OCI-LY1 (cell line): Measurements from ENCODE around the gene DDX28.

Source experiments
- H2AFZ ChIP-seq: fragments of 200-600 bp; sonication (generic), shearing (Covaris generic); 2 replicates; pipeline ENCODE4 v1.6.0; 2014; ENCODE audit warnings: antibody characterized with exemption, mild to moderate bottlenecking, low read length
- H3F3A ChIP-seq: fragments of 200-600 bp; sonication (generic), shearing (Covaris generic); 2 replicates; pipeline ENCODE4 v1.6.0; 2014; ENCODE audit warnings: mild to moderate bottlenecking, antibody characterized with exemption, low read length, moderate library complexity; ENCODE audit not compliant: insufficient read depth
- H3K27ac ChIP-seq: fragments of 200-600 bp; sonication (generic); 2 replicates; pipeline ENCODE4 v1.5.1; 2014; ENCODE audit warnings: low read length, mixed run types, mild to moderate bottlenecking, low read depth; ENCODE audit not compliant: poor library complexity, severe bottlenecking
- H3K27me3 ChIP-seq: fragments of 200-600 bp; sonication (generic); 2 replicates; pipeline ENCODE4 v1.6.0; 2014; ENCODE audit warnings: antibody characterized with exemption, mild to moderate bottlenecking, low read length, moderate library complexity; ENCODE audit not compliant: insufficient read depth
- H3K36me3 ChIP-seq: fragments of 200-600 bp; sonication (generic); 2 replicates; pipeline ENCODE4 v1.6.1; 2014; ENCODE audit warnings: mild to moderate bottlenecking, antibody characterized with exemption, low read length, moderate library complexity, mixed read lengths; ENCODE audit not compliant: insufficient read depth
- H3K4me1 ChIP-seq: fragments of 200-600 bp; sonication (generic); 2 replicates; pipeline ENCODE4 v1.5.1; 2014; ENCODE audit warnings: mild to moderate bottlenecking, low read length, moderate library complexity; ENCODE audit not compliant: insufficient read depth, severe bottlenecking
- H3K4me2 ChIP-seq: fragments of 200-600 bp; sonication (generic), shearing (Covaris generic); 2 replicates; pipeline ENCODE4 v1.6.1; 2014; ENCODE audit warnings: low read length
- H3K4me3 ChIP-seq: fragments of 200-600 bp; sonication (generic); 2 replicates; pipeline ENCODE4 v1.5.1; 2014; ENCODE audit warnings: low read length, low read depth, mild to moderate bottlenecking, mixed read lengths; ENCODE audit not compliant: poor library complexity, severe bottlenecking
- H3K79me2 ChIP-seq: fragments of 200-600 bp; shearing (Covaris generic); 2 replicates; pipeline ENCODE4 v1.6.1; 2016; ENCODE audit warnings: mixed run types, low read length, mixed read lengths; ENCODE audit not compliant: insufficient read depth
- H3K9ac ChIP-seq: fragments of 200-600 bp; sonication (generic), shearing (Covaris generic); 2 replicates; pipeline ENCODE4 v1.6.1; 2014; ENCODE audit warnings: mild to moderate bottlenecking, low read length, mixed read lengths
- H3K9me2 ChIP-seq: fragments of 200-600 bp; sonication (generic), shearing (Covaris generic); 2 replicates; pipeline ENCODE4 v1.6.1; 2014; ENCODE audit warnings: low read depth, mild to moderate bottlenecking, low read length, mixed read lengths
- H3K9me3 ChIP-seq: fragments of 200-600 bp; shearing (Covaris generic); 2 replicates; pipeline ENCODE4 v1.6.1; 2014; ENCODE audit warnings: low read length, mixed read lengths
- H4K20me1 ChIP-seq: fragments of 200-600 bp; sonication (generic), shearing (Covaris generic); 2 replicates; pipeline ENCODE4 v1.6.0; 2016; ENCODE audit warnings: mild to moderate bottlenecking, low read length; ENCODE audit not compliant: insufficient read depth
- EZH2 ChIP-seq: fragments of 200-600 bp; sonication (generic), shearing (Covaris generic); IDR thresholded peaks from 2 replicates; pipeline ENCODE4 v1.8.0; 2017; ENCODE audit warnings: borderline replicate concordance, mixed run types, mild to moderate bottlenecking, antibody characterized with exemption, low read length, moderate library complexity, mixed read lengths
- TF ChIP-seq, protein P1 (sequence below): fragments of 200-600 bp; sonication (generic), shearing (Covaris generic); IDR thresholded peaks from 2 replicates; pipeline ENCODE4 v1.5.1; 2017; ENCODE audit warnings: mild to moderate bottlenecking, antibody characterized with exemption, low read length, moderate library complexity, mixed read lengths

Gene DDX28

DNA sequence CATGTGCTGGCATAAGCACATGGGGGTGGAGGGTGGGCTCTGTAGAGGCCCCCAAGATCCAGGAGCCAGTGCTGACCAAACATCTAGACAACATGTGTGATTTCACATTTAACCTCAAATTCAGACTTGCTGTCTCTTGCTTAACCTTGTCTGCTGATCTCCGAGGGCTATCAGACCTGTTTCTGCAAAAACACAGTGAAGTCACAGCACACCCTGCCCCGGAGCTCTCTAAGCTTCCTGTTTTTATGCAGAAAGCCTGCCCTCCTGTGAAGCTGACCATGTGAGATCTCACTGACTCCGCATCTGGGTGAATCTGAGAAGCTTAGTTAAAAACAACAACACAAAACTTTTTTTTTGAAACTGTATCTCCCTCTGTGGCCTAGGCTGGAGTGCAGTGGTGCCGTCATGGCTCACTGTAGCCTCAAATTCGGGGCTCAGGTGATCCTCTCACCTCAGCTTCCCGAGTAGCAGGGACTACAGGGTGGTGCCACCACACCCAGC is 17.2 kb downstream of the DDX28 start:
- TF ChIP-seq, protein P1, sequence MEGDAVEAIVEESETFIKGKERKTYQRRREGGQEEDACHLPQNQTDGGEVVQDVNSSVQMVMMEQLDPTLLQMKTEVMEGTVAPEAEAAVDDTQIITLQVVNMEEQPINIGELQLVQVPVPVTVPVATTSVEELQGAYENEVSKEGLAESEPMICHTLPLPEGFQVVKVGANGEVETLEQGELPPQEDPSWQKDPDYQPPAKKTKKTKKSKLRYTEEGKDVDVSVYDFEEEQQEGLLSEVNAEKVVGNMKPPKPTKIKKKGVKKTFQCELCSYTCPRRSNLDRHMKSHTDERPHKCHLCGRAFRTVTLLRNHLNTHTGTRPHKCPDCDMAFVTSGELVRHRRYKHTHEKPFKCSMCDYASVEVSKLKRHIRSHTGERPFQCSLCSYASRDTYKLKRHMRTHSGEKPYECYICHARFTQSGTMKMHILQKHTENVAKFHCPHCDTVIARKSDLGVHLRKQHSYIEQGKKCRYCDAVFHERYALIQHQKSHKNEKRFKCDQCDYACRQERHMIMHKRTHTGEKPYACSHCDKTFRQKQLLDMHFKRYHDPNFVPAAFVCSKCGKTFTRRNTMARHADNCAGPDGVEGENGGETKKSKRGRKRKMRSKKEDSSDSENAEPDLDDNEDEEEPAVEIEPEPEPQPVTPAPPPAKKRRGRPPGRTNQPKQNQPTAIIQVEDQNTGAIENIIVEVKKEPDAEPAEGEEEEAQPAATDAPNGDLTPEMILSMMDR, result no peak
- no peak for TF ChIP-seq EZH2
- Histone ChIP-seq H3K4me1 (peaks cover 16% of the 10 kb centered on the region), H3F3A (no peaks in the 10 kb centered on the region), H3K79me2 (no peaks in the 10 kb centered on the region), H2AFZ (peak overlapping the region; percentile 72), H3K4me3 (no peak overlapping the region), H4K20me1 (no peaks in the 10 kb centered on the region), H3K9ac (peak overlapping the region; percentile 39; the same call in 1 of the 2 replicates), H3K9me2 (no peaks in the 10 kb centered on the region), H3K27me3 (no peaks in the 10 kb centered on the region), H3K9me3 (no peaks in the 10 kb centered on the region), H3K4me2 (peak overlapping the region; percentile 31; the same call in 1 of the 2 replicates), H3K27ac (peak overlapping the region; percentile 82), H3K36me3 (no peaks in the 10 kb centered on the region)

DNA sequence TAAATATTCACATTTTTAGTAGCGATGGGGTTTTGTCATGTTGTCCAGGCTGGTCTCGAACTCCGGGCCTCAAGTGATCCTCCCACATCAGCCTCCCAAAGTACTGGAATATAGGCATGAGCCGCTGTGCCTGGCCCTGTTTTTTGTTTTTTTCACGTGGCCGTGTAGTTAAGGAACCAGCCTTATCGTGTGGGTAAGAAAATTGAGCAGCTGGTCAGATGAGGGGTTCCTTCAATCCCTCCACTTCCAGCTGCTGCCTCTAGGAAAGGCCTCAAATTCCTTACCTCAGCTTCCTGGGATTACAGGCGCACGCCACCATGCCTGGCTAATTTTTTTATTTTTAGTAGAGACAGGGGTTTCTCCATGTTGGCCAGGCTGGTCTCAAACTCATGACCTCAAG is 17.8 kb downstream of the DDX28 start:
- Histone ChIP-seq H3K4me3 (no peak overlapping the region), H3K9me3 (no peaks in the 10 kb centered on the region), H2AFZ (no peak overlapping the region), H4K20me1 (no peaks in the 10 kb centered on the region), H3K79me2 (no peaks in the 10 kb centered on the region), H3K9ac (no peak overlapping the region; the same call in 1 of the 2 replicates), H3K27me3 (no peaks in the 10 kb centered on the region), H3K9me2 (no peaks in the 10 kb centered on the region), H3K4me1 (peaks cover 21% of the 10 kb centered on the region), H3K4me2 (no peak overlapping the region), H3K36me3 (no peaks in the 10 kb centered on the region), H3K27ac (peak overlapping the region; percentile 82), H3F3A (no peaks in the 10 kb centered on the region)
- TF ChIP-seq, protein P1, result no peak
- no peak for TF ChIP-seq EZH2

DNA sequence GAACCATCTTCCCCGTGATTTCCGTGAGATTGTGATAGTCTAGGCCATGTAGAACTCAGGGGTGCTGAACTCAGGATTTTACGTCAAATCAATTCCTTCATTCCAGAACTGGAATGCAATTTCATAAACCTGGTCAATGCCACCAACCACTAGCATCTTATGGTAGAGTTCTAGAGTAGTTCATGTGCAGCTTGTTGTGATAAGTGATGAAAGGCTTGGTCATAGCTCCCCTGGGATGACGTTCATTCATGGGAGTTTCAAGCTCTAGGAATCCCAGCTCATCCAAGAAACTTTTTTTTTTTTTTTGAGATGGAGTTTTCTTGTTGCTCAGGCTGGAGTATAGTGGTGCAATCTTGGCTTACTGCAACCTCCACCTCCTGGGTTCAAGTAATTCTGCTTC is 20.0 kb downstream of the DDX28 start:
- no peak overlapping the region for H3K9ac ChIP-seq
- no peak overlapping the region for H3K27ac ChIP-seq
- H2AFZ ChIP-seq, result no peak overlapping the region
- no peaks in the 10 kb centered on the region for H3K9me3 ChIP-seq
- H3F3A ChIP-seq, result no peaks in the 10 kb centered on the region
- peaks cover 37% of the 10 kb centered on the region for H3K4me1 ChIP-seq
- no peaks in the 10 kb centered on the region for H3K36me3 ChIP-seq
- no peaks in the 10 kb centered on the region for H3K79me2 ChIP-seq
- H3K4me2 ChIP-seq, result no peak overlapping the region
- no peaks in the 10 kb centered on the region for H3K27me3 ChIP-seq
- H3K4me3 ChIP-seq, result no peak overlapping the region
- no peaks in the 10 kb centered on the region for H3K9me2 ChIP-seq
- H4K20me1 ChIP-seq, result no peaks in the 10 kb centered on the region
- TF ChIP-seq, protein P1, result no peak
- TF ChIP-seq EZH2, result no peak
